ENCODE data around the gene PHF12. TPM values are rescaled to one million over a fixed set of nuclear protein-coding genes. Genes with fewer than 3 reads are reported as not detected.

PHF12 gene
- total RNA-seq, 1 experiment from 2014 or later = 79.1 TPM

- BruUV-seq (replicated peaks) = no TSS peak
- Histone ChIP-seq H3K9me3 (ENCODE audit: control insufficient read depth, insufficient read depth, low read depth, low read length) (no peaks in the 10 kb centered on the region), H3K27ac (ENCODE audit: low read length) (no peak overlapping the region), H3K4me1 (ENCODE audit: control insufficient read depth, insufficient read depth, low read length) (peaks cover 8% of the 10 kb centered on the region), H3K27me3 (ENCODE audit: control insufficient read depth, insufficient read depth, low read length) (no peaks in the 10 kb centered on the region), H3K4me3 (ENCODE audit: low read depth in 2 of 2, low read length in 2 of 2) (no peak overlapping the region), H3K36me3 (ENCODE audit: control insufficient read depth, insufficient read depth, low read length) (peaks cover 4% of the 10 kb centered on the region; the same call in 1 of the 2 replicates)
- no peak for DNase-seq (ENCODE audit: low read depth, low spot score)
- ChIA-PET CTCF (interaction anchor here (0.6 kb wide), 1 partner anchor 19 kb away, joined by 3 read pairs; no protein-coding TSS in a partner anchor), POLR2A (interaction anchor here (0.8 kb wide), 1 partner anchor 11 kb away, joined by 3 read pairs; no protein-coding TSS in a partner anchor)
- ATAC-seq = no peak
- TF ChIP-seq, protein P1, sequence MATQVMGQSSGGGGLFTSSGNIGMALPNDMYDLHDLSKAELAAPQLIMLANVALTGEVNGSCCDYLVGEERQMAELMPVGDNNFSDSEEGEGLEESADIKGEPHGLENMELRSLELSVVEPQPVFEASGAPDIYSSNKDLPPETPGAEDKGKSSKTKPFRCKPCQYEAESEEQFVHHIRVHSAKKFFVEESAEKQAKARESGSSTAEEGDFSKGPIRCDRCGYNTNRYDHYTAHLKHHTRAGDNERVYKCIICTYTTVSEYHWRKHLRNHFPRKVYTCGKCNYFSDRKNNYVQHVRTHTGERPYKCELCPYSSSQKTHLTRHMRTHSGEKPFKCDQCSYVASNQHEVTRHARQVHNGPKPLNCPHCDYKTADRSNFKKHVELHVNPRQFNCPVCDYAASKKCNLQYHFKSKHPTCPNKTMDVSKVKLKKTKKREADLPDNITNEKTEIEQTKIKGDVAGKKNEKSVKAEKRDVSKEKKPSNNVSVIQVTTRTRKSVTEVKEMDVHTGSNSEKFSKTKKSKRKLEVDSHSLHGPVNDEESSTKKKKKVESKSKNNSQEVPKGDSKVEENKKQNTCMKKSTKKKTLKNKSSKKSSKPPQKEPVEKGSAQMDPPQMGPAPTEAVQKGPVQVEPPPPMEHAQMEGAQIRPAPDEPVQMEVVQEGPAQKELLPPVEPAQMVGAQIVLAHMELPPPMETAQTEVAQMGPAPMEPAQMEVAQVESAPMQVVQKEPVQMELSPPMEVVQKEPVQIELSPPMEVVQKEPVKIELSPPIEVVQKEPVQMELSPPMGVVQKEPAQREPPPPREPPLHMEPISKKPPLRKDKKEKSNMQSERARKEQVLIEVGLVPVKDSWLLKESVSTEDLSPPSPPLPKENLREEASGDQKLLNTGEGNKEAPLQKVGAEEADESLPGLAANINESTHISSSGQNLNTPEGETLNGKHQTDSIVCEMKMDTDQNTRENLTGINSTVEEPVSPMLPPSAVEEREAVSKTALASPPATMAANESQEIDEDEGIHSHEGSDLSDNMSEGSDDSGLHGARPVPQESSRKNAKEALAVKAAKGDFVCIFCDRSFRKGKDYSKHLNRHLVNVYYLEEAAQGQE (IDR thresholded peaks at IDR 0.05; ENCODE audit: insufficient read depth in 1 of 2, low read depth in 2 of 2, low read length in 1 of 2) = no peak
- TF ChIP-seq POLR2AphosphoS5 (IDR thresholded peaks at IDR 0.05; ENCODE audit: low read depth, low read length) (no peak), SIN3A (IDR thresholded peaks at IDR 0.05; ENCODE audit: borderline replicate concordance, insufficient read depth, low read depth, low read length) (no peak), TCF7L2 (IDR thresholded peaks at IDR 0.05; ENCODE audit: low read depth, low read length) (no peak)
- TF ChIP-seq, protein P2, sequence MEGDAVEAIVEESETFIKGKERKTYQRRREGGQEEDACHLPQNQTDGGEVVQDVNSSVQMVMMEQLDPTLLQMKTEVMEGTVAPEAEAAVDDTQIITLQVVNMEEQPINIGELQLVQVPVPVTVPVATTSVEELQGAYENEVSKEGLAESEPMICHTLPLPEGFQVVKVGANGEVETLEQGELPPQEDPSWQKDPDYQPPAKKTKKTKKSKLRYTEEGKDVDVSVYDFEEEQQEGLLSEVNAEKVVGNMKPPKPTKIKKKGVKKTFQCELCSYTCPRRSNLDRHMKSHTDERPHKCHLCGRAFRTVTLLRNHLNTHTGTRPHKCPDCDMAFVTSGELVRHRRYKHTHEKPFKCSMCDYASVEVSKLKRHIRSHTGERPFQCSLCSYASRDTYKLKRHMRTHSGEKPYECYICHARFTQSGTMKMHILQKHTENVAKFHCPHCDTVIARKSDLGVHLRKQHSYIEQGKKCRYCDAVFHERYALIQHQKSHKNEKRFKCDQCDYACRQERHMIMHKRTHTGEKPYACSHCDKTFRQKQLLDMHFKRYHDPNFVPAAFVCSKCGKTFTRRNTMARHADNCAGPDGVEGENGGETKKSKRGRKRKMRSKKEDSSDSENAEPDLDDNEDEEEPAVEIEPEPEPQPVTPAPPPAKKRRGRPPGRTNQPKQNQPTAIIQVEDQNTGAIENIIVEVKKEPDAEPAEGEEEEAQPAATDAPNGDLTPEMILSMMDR (IDR thresholded peaks at IDR 0.05) = no peak
- intact Hi-C loops (cut with micrococcal nuclease; ENCODE audit: unreplicated experiment) (no loop called here), in situ Hi-C loops (cut with HindIII; ENCODE audit: low pct_unique_long_range_greater_than_20kb, low sequenced_read_pairs) (no loop called here)
Observed at GRCh38 chr17:28860363-28860808, 90.9 kb downstream of the PHF12 start.

GRCh38 chr17:28858801-28859355 is 92.4 kb downstream of the PHF12 start:
- ChIA-PET CTCF (no interaction called here), POLR2A (no interaction called here)
- intact Hi-C loops (cut with micrococcal nuclease; ENCODE audit: unreplicated experiment) = no loop called here
- ATAC-seq (no peak), DNase-seq (ENCODE audit: low read depth, low spot score) (no peak)
- Histone ChIP-seq H3K4me3 (ENCODE audit: low read depth in 2 of 2, low read length in 2 of 2) (no peak overlapping the region), H3K27ac (ENCODE audit: low read length) (no peak overlapping the region), H3K27me3 (ENCODE audit: control insufficient read depth, insufficient read depth, low read length) (no peaks in the 10 kb centered on the region), H3K4me1 (ENCODE audit: control insufficient read depth, insufficient read depth, low read length) (peaks cover 9% of the 10 kb centered on the region), H3K9me3 (ENCODE audit: control insufficient read depth, insufficient read depth, low read depth, low read length) (no peaks in the 10 kb centered on the region), H3K36me3 (ENCODE audit: control insufficient read depth, insufficient read depth, low read length) (peaks cover 6% of the 10 kb centered on the region; the same call in 1 of the 2 replicates)
- in situ Hi-C loops (cut with HindIII; ENCODE audit: low pct_unique_long_range_greater_than_20kb, low sequenced_read_pairs) = no loop called here
- BruUV-seq (replicated peaks) = no TSS peak
- TF ChIP-seq, protein P2 (IDR thresholded peaks at IDR 0.05) = no peak
- TF ChIP-seq TCF7L2 (IDR thresholded peaks at IDR 0.05; ENCODE audit: low read depth, low read length) = no peak
- no peak for TF ChIP-seq SIN3A (IDR thresholded peaks at IDR 0.05; ENCODE audit: borderline replicate concordance, insufficient read depth, low read depth, low read length)
- TF ChIP-seq POLR2AphosphoS5 (IDR thresholded peaks at IDR 0.05; ENCODE audit: low read depth, low read length) = no peak
- TF ChIP-seq, protein P1 (IDR thresholded peaks at IDR 0.05; ENCODE audit: insufficient read depth in 1 of 2, low read depth in 2 of 2, low read length in 1 of 2) = no peak
